H9 (cell line): ENCODE results near the gene GBGT1. TPM values are rescaled to one million over a fixed set of nuclear protein-coding genes. Genes with fewer than 3 reads are reported as not detected.

ENCODE experiments used
- DNase-seq: peaks from one replicate; pipeline ENCODE4 v3.0.0-alpha.2; 2017
- H2AFZ ChIP-seq: one replicate; pipeline ENCODE4 v1.6.1; 2013; ENCODE audit warnings: mild to moderate bottlenecking, low read length, control low read depth, moderate library complexity
- H2AK5ac ChIP-seq: 2 replicates; pipeline ENCODE4 v1.6.1; 2013; ENCODE audit warnings: low read length, control low read depth, mixed read lengths; ENCODE audit not compliant: insufficient read length
- H2BK120ac ChIP-seq: one replicate; pipeline ENCODE4 v1.6.1; 2013; ENCODE audit warnings: low read depth, mild to moderate bottlenecking, low read length, control low read depth, inconsistent platforms; ENCODE audit not compliant: poor library complexity, severe bottlenecking
- H2BK12ac ChIP-seq: 2 replicates; pipeline ENCODE4 v1.6.1; 2013; ENCODE audit warnings: low read length, control low read depth, mixed read lengths, low read depth; ENCODE audit not compliant: insufficient read length
- H2BK15ac ChIP-seq: 2 replicates; pipeline ENCODE4 v1.6.1; 2013; ENCODE audit warnings: low read depth, low read length, control low read depth
- H2BK20ac ChIP-seq: one replicate; pipeline ENCODE4 v1.6.1; 2013; ENCODE audit warnings: low read depth, mild to moderate bottlenecking, low read length, control low read depth, inconsistent platforms; ENCODE audit not compliant: poor library complexity, severe bottlenecking
- H2BK5ac ChIP-seq: 2 replicates; pipeline ENCODE4 v1.6.1; 2013; ENCODE audit warnings: low read length, control low read depth, mixed read lengths; ENCODE audit not compliant: insufficient read length
- H3K14ac ChIP-seq: 2 replicates; pipeline ENCODE4 v1.6.1; 2013; ENCODE audit warnings: low read length, control low read depth; ENCODE audit not compliant: insufficient read depth
- H3K18ac ChIP-seq: 2 replicates; pipeline ENCODE4 v1.6.1; 2013; ENCODE audit warnings: low read depth, mild to moderate bottlenecking, mixed read lengths, low read length, control low read depth; ENCODE audit not compliant: insufficient read length
- H3K23ac ChIP-seq: 2 replicates; pipeline ENCODE4 v1.6.1; 2013; ENCODE audit warnings: low read length, control low read depth, mixed read lengths, low read depth; ENCODE audit not compliant: insufficient read length
- H3K23me2 ChIP-seq: 2 replicates; pipeline ENCODE4 v1.6.1; 2013; ENCODE audit warnings: low read depth, mild to moderate bottlenecking, mixed read lengths, low read length, control low read depth; ENCODE audit not compliant: insufficient read length, poor library complexity, severe bottlenecking
- H3K27ac ChIP-seq: 2 replicates; pipeline ENCODE4 v1.5.1; 2013; ENCODE audit warnings: low read length, control low read depth, mixed read lengths, low read depth; ENCODE audit not compliant: insufficient read length
- H3K27me3 ChIP-seq: 2 replicates; pipeline ENCODE4 v1.6.1; 2013; ENCODE audit warnings: low read length, control low read depth, inconsistent platforms; ENCODE audit not compliant: insufficient read depth
- H3K4ac ChIP-seq: 2 replicates; pipeline ENCODE4 v1.6.1; 2013; ENCODE audit warnings: low read depth, mild to moderate bottlenecking, control low read depth, inconsistent platforms, low read length, moderate library complexity
- H3K4me1 ChIP-seq: 2 replicates; pipeline ENCODE4 v1.6.1; 2013; ENCODE audit warnings: low read length, control low read depth, inconsistent platforms; ENCODE audit not compliant: insufficient read depth
- H3K4me2 ChIP-seq: 2 replicates; pipeline ENCODE4 v1.6.1; 2013; ENCODE audit warnings: low read length, control low read depth, mixed read lengths; ENCODE audit not compliant: insufficient read length, insufficient read depth
- H3K56ac ChIP-seq: 2 replicates; pipeline ENCODE4 v1.6.1; 2013; ENCODE audit warnings: low read depth, mild to moderate bottlenecking, mixed read lengths, low read length, control low read depth; ENCODE audit not compliant: insufficient read length
- H3K79me1 ChIP-seq: 2 replicates; pipeline ENCODE4 v1.6.1; 2013; ENCODE audit warnings: low read depth, mild to moderate bottlenecking, moderate library complexity, low read length, control low read depth, inconsistent platforms; ENCODE audit not compliant: insufficient read depth, poor library complexity, severe bottlenecking
- H3K79me2 ChIP-seq: 2 replicates; pipeline ENCODE4 v1.6.1; 2013; ENCODE audit warnings: low read length, control low read depth, inconsistent platforms; ENCODE audit not compliant: insufficient read depth
- H3K9ac ChIP-seq: 2 replicates; pipeline ENCODE4 v1.6.1; 2013; ENCODE audit warnings: low read length, control low read depth, mixed read lengths; ENCODE audit not compliant: insufficient read length; ENCODE audit errors: extremely low read depth
- H3K9me3 ChIP-seq: one replicate; pipeline ENCODE4 v1.6.1; 2013; ENCODE audit warnings: low read depth, low read length, inconsistent platforms; ENCODE audit not compliant: control insufficient read depth
- H3T11ph ChIP-seq: one replicate; pipeline ENCODE4 v1.6.1; 2013; ENCODE audit warnings: mild to moderate bottlenecking, low read length, control low read depth, inconsistent platforms
- H4K20me1 ChIP-seq: one replicate; pipeline ENCODE4 v1.6.1; 2013; ENCODE audit not compliant: control insufficient read depth, insufficient read length, insufficient read depth
- H4K5ac ChIP-seq: 2 replicates; pipeline ENCODE4 v1.6.1; 2013; ENCODE audit warnings: low read depth, mild to moderate bottlenecking, mixed read lengths, low read length, control low read depth; ENCODE audit not compliant: insufficient read length
- H4K8ac ChIP-seq: replicated peaks from 2 replicates; pipeline ENCODE4 v1.6.1; 2013; ENCODE audit warnings: low read length, control low read depth, mixed read lengths, low read depth; ENCODE audit not compliant: insufficient read length
- H4K91ac ChIP-seq: 2 replicates; pipeline ENCODE4 v1.6.1; 2013; ENCODE audit warnings: low read depth, mild to moderate bottlenecking, moderate library complexity, mixed read lengths, low read length, control low read depth; ENCODE audit not compliant: insufficient read length
- H3K27ac Mint-ChIP-seq, 3 experiments: 2 replicates in 2 of 3; 3 replicates in 1 of 3; pipeline ENCODE4 v1.8.0; 2020 to 2021; ENCODE audit warnings: mixed read lengths in 3 of 3, mild to moderate bottlenecking in 1 of 3, moderate library complexity in 1 of 3
- H3K27me3 Mint-ChIP-seq: 2 replicates; pipeline ENCODE4 v1.8.0; 2021; ENCODE audit warnings: low read depth, mild to moderate bottlenecking, moderate library complexity, mixed read lengths
- H3K36me3 Mint-ChIP-seq, 3 experiments: 2 replicates in 2 of 3; 3 replicates in 1 of 3; pipeline ENCODE4 v1.8.0; 2020 to 2021; ENCODE audit warnings: low read depth in 3 of 3, mixed read lengths in 3 of 3; ENCODE audit not compliant: insufficient read depth in 1 of 3
- H3K4me1 Mint-ChIP-seq, 2 experiments: 2 replicates each; pipeline ENCODE4 v1.8.0; 2020; ENCODE audit warnings: mixed read lengths in 2 of 2
- H3K4me3 Mint-ChIP-seq, 2 experiments: 2 replicates in 1 of 2; 3 replicates in 1 of 2; pipeline ENCODE4 v1.8.0; 2020 to 2021; ENCODE audit warnings: mild to moderate bottlenecking in 2 of 2, mixed read lengths in 2 of 2, moderate library complexity in 1 of 2
- H3K9me3 Mint-ChIP-seq, 2 experiments: 2 replicates in 1 of 2; 3 replicates in 1 of 2; pipeline ENCODE4 v1.8.0; 2020; ENCODE audit warnings: mild to moderate bottlenecking in 2 of 2, mixed read lengths in 2 of 2, moderate library complexity in 1 of 2
- WGBS: extraction: QIAGEN DNeasy Blood & Tissue Kit; methylation state at CpG from one replicate; pipeline ENCODE4 v1.1.7; 2013; ENCODE audit warnings: missing lambda C conversion rate, low lambda C conversion rate, mixed read lengths; ENCODE audit not compliant: insufficient read length; ENCODE audit errors: extremely low coverage; 5-methylcytosine and 5-hydroxymethylcytosine counted together
- total RNA-seq: library from RNA; stranded (reverse); gene quantifications from 2 replicates; pipeline ENCODE4 v1.2.1, GENCODE V29; 2021
- TF ChIP-seq, protein P1 (sequence below): fragments of 200-600 bp; sonication (generic); conservative IDR thresholded peaks from 3 replicates; pipeline ENCODE4 v1.8.0; 2021; ENCODE audit warnings: antibody characterized with exemption, mild to moderate bottlenecking

GBGT1 gene
- total RNA-seq, 1 experiment from 2014 or later = 9.3 TPM

DNA sequence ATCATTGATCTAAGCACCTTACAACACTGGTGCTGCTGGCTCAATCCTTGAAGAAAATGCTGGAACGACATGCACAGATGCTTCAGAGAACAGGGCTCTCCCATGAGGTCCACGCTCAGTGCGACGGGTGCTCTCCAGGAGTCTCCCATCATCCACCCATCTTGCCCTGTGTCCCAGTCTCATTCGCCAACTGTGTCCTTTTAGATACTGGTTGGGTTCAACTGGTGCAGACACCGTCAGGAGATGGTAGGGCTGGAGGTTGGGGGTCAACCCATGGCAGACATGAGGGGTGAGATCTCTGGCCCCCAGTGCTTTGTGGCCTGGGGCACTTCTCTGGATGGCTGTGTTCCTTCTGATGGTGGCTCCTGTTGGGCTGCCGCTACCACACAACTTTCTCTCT, 46.9 kb upstream of the GBGT1 start:
- Histone ChIP-seq H2BK5ac (no peak overlapping the region), H3K79me1 (no peaks in the 10 kb centered on the region), H3K9me3 (no peaks in the 10 kb centered on the region), H2BK15ac (no peak overlapping the region), H3K56ac (no peak overlapping the region), H3K23me2 (no peaks in the 10 kb centered on the region), H4K91ac (no peak overlapping the region), H2BK120ac (no peak overlapping the region), H3K4ac (no peak overlapping the region), H2AFZ (no peak overlapping the region), H3K18ac (no peak overlapping the region), H3T11ph (no peak overlapping the region), H3K4me2 (no peak overlapping the region), H4K20me1 (no peaks in the 10 kb centered on the region), H2AK5ac (no peak overlapping the region), H3K79me2 (no peaks in the 10 kb centered on the region), H3K14ac (no peak overlapping the region), H3K4me1 (no peaks in the 10 kb centered on the region), H3K9ac (no peak overlapping the region), H3K27me3 (peaks cover 8% of the 10 kb centered on the region; the same call in 1 of the 2 replicates), H4K8ac (no peak overlapping the region), H3K23ac (no peak overlapping the region), H4K5ac (no peak overlapping the region), H3K27ac (no peak overlapping the region), H2BK12ac (no peak overlapping the region), H2BK20ac (no peak overlapping the region)
- Mint-ChIP-seq H3K36me3 (no peaks in the 10 kb centered on the region), H3K27me3 (peaks cover 94% of the 10 kb centered on the region), H3K4me3 (no peak overlapping the region), H3K27ac (no peak overlapping the region), H3K9me3 (peaks cover 11% of the 10 kb centered on the region in 2 experiments; a peak in 4 of 5 replicates), H3K4me1 (no peaks in the 10 kb centered on the region)
- DNase-seq = no peak
- TF ChIP-seq, protein P1, sequence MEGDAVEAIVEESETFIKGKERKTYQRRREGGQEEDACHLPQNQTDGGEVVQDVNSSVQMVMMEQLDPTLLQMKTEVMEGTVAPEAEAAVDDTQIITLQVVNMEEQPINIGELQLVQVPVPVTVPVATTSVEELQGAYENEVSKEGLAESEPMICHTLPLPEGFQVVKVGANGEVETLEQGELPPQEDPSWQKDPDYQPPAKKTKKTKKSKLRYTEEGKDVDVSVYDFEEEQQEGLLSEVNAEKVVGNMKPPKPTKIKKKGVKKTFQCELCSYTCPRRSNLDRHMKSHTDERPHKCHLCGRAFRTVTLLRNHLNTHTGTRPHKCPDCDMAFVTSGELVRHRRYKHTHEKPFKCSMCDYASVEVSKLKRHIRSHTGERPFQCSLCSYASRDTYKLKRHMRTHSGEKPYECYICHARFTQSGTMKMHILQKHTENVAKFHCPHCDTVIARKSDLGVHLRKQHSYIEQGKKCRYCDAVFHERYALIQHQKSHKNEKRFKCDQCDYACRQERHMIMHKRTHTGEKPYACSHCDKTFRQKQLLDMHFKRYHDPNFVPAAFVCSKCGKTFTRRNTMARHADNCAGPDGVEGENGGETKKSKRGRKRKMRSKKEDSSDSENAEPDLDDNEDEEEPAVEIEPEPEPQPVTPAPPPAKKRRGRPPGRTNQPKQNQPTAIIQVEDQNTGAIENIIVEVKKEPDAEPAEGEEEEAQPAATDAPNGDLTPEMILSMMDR = no peak
- no CpG with 5 or more reads among the region's 7 CpGs for WGBS
